Right hindlimb (tissue), 1 donor: Measurements from ENCODE around the gene CD79A.
A peak's percentile ranks its signal among the peaks of the same experiment; 100 is the strongest.

Experiments
- DNase-seq: peaks from one replicate; pipeline ENCODE4 v3.0.0-alpha.2; 2018

CD79A gene

DNA sequence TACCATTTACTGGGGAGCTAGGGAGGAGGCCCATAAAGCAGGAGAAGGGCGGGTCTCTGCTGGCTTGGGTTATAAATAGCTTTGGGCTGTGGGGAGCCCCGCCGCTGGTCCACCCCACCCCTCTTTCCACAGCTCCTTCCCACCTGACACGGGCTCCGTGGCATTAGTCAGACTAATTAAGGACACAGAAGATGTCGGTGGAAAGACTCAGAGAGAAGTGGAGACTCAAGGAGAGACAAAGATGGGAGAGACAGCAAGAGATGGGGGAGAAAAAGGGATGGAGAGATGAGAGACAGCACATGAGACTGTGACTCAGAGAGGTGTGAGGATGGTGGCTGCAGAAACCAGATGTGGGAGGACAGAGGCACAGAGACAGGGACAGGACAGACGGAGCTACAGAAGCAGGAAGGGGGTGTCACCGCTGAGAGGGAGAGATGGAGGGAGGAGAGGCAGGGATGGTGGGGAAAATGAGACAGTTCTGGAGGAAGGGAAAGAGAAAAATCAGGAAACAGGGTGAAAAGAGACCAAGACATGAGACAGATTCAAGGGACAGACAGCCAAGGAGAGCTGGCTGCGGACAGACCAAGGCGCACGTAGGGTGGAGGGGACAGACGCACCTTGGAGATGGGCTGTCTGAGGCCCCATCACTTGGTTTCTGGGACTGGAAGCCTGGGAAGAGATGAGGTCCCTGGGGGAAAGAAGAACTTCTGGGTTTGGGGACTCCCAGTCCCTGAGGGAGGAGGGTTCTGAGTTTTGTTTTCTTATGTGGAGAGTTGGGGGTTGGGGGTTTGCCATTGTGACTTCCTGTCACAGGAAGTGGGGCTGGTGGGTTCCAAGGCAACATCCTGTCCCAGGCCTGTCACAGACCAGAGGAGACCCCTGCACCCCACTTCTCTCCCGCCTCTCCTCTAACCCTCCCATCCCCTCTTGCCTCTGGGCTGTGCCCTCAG is 10.0 kb downstream of the CD79A start:
- DNase-seq: no peak

DNA sequence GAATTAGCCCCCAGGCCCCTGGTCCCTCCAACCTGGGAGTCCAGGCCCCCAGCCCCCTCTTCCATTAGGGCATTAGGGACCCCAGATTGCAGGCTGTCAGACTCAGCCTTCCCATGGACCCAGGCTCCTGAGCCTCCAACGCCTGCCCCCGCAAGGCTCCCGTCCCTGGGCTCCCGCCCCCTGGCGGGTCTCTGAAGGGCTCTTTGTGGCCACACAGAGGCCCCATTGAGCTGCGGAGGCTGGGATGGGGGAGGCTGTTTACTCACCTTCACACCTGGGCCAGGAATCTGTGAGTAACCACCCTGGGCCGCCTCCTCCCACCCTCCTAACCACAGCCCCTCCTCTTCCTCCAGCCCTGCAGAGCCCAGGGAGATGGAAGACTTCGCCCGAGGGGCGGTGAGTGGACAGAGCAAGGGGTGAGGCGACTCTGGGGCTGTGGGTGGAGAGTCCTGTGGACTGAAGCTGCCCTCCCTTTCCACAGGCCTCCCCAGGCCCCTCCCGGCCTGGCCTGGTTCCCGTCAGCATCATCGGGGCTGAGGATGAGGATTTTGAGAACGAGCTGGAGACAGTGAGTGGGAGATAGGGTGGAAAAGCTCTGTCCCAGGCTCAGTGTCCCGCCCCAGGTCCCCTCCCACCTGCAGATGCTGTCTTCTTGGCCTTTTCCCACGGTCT is 10.8 kb downstream of the CD79A start:
- peak; percentile 70 for DNase-seq

DNA sequence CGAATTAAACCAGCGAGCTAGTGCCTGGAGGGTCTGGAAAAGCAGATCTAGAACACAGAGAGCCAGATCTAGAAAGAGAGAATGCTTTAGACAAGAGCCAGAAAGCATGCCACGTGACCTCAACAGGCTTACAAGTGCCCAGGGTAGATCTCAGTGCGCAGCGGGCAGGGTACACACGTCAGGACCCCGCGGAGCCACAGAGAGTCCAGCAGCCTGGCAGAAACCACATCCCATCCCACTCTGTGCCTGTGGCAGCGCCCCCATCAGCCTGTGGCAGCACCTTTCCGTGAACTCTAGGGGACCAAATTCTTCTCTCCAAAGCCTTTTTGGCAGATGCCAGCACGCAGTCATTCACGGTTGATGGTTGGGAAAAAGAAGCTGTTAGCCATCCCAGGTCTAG is 11.8 kb downstream of the CD79A start:
- no peak for DNase-seq

DNA sequence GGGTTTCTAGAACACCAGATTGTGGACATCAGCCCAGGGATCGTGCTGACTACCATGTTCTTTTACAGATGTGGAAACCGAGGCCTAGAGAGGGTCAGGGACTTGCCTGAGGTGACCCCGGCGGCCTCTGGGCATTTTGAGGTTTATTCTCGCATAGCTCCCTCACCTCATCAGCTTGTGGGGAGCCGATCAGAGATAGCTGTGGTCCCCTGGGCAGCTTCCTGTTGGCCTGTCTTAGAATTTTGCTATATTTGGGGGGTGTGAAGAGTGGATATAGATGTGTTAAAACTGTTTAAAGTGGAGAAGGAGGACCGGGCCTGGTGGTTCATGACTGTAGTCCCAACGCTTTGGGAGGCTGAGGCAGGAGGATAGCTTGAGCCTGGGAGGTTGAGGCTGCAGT is 12.8 kb downstream of the CD79A start:
- DNase-seq: no peak

DNA sequence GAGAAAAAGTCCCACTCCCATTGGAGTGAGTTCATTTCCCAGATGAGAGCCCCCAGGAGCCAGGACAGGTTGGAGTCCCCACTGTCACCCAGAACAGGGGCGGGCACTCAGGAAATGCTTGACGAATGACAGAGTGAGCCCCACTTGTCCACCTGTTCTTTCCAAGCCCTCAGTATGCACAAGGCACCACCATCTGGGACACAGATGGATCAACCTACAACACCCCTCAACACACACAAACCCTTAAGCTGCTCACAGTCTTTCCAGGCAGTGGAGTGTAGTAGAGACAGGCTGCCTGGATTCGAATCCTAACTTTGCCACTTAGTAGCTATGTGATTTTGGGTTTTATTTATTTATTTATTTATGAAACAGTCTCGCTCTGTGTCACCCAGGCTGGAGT is 13.9 kb downstream of the CD79A start:
- DNase-seq: no peak

DNA sequence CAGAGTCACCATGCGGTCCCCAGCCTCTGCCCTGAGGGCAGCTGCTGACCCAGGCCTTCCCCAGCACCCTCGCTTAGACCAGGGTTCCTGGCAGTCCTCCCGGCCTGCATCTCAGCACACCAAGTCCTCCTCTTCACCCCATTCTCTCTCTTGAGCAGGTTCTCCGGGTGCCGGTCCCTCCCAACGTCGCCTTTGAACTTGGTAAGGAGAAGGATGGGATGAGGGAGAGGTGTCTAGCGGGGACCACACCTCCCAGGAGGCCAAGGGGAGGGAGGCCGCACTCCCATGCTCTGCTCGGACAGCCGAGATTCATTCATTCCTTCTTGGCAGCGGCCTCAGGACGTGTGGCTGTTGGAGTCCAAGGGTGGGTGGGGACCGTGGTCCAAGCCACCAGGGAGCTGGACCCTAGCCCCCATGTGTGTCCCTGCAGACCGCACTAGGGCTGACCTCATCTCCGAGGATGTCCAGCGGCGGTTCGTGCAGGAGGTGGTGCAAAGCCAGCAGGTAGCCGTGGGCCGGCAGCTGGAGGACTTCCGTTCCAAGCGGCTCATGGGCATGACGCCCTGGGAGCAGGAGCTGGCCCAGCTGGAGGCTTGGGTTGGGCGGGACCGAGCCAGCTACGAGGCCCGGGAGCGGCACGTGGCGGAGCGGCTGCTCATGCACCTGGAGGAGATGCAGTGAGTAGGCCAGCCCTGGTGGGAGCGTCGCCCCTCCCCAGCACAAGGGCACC is 15.3 kb downstream of the CD79A start:
- no peak for DNase-seq

DNA sequence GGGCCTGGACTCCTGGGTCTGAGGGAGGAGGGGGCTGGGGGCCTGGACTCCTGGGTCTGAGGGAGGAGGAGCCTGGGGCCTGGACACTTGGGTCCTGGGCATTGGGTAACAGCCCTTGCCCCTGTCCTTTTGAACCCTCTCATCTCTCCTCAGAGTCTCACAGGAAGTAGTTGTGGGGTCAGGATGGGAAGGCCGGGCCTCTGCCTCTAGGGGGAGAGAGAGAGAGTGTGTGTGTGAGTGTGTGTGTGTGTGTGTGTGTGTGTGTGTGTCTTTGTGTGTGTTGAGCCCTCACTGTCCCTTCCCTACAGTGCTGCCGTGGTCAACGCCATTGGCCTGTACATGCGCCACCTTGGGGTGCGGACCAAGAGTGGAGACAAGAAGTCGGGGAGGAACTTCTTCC is 16.8 kb downstream of the CD79A start:
- DNase-seq: no peak

DNA sequence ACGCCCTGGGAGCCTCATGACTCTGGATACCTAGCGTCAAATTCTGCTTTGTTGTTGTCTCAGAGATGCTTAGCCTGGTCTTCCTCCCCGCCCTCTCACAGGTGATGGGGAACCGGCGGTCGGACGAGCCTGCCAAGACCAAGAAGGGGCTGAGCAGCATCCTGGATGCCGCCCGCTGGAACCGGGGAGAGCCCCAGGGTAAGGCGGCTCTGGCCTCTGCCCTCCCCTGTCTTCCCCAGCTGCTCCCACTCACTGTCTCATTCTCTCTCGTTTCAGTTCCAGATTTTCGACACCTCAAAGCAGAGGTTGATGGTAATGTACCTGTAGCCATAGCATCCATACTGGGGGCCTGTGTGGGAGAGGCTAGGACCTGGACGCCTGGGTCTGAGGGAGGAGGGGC is 17.3 kb downstream of the CD79A start:
- no peak for DNase-seq

DNA sequence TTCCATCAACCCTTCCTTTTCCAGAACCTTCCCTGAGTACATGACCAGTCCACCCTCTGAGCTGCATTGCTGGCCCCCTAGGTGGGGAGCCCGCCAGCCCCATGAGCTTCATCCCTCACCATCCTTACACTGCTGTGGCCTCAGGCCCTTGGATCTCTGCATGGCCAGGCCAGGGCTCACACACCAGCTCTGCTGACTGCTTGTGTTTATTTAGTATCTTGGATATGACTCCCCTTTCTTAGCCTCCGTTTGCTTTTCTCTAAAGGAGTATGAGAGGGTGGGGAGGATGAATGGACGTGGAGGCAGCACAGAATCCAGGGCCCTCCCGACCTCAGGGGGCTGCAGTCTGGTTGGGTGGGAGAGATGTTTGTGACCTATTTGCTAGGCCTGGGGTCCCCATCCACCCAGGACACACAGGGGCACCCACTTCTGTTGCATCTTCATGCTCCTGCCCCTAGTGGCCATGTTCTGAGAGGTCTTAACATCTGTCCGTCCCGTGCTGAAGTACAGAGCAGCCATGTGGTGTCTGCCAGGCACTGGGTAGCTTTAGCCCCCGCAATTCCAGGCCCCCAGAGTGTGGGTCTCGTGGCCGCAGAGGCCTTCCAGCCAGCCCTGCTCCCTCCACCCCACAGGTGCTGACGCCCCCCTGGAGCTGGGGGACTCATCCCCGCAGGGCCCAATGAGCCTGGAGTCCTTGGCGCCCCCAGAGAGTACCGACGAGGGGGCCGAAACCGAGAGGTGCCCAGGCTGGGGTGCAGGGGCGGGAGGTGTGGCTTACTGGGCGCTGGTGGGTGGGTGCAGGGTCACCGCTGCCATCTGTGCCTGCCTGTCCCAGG is 18.9 kb downstream of the CD79A start:
- no peak for DNase-seq

DNA sequence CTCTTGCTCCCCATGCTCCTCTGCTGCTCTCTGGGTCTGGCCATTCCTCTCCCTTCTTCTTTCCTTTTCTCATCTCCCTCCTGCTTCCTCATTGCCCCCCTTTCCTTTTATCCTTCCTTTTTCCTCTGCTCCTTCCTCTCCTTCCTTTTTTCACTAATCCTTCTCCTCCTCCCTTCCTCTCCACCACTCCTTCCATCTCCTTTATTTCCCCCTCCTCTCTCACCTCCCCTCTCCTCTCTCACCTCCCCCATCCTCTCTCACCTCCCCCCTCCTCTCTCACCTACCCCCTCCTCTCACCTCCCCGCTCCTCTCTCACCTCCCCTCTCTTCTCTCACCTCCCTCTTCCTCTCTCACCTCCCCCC is 19.5 kb downstream of the CD79A start:
- no peak for DNase-seq

DNA sequence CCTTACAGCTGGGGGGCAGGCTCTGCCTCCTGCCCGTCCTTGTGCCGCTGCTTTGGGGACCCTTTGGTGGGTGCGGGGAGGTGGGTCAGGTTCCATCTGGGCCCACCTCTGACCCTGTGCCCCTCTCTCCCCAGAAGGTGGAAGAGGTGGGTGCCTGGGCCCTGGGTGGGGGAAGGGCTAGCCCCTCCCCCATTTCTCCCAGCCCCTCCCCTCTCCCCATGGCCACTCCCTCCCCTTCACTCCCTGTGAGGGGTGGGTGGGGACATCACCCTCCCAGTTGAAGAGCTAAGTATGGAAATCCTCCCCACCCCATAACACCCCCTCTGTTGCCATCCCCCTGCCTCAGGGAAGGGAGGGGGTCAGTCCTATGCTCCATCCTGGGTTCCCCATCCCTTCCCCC is 20.1 kb downstream of the CD79A start:
- no peak for DNase-seq

DNA sequence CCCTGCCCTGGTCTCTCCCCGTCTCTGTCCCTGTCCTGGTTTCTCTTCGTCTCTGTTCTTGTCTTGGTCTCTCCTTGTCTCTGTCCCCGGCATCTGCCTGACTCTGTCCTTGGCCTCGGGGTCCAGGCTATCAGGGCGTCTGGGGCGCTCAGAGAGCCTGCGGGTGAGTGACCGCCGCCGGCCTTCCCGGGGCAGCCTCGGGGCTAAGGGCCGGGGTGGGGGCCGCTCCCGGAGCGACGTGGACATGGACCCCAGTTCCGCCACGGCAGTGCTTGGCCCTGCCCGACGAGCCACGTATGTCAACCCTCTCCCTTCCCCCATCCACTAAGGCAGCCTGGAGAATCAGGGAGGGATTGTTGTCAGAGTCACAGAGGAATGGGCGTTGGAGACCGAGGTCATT is 20.7 kb downstream of the CD79A start:
- DNase-seq: no peak

DNA sequence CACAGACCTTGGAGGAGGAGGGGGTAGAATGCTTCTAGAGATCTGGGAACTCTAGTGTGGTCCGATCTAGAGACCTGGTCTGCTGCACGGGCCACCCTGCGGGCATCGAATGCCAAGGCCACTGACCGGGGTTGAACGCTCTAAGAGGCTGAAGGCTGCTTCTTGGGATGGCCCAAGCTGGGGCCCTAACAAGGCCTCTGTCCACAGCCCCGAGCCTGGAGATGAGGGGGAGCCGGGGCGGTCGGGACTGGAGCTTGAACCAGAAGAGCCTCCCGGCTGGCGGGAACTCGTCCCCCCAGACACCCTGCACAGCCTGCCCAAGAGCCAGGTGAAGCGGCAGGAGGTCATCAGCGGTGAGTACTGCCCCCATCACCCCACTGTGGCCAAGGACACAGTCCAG is 21.2 kb downstream of the CD79A start:
- no peak for DNase-seq

DNA sequence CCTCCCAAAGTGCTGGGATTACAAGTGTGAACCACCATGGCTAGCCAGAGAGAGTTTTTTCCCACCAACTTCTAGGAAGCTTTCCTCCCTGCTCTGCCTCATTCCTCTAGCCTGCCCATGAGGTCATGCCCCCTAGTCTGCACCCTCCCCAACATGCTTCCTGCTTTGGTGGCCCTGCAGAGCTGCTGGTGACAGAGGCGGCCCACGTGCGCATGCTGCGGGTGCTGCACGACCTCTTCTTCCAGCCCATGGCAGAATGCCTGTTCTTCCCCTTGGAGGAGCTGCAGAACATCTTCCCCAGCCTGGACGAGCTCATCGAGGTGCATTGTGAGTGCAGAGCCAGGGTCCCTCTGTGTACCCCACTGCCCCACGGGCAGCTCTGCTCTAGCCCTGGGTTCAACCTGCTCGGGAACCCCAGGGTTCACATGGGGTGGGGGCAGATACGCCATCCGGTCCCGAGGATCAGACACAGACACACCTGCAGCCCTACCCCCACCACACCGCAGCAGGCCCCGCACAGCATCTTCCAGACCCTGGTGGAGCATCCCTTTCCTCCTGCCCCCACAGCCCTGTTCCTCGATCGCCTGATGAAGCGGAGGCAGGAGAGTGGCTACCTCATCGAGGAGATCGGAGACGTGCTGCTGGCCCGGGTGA is 24.8 kb downstream of the CD79A start:
- no peak for DNase-seq

DNA sequence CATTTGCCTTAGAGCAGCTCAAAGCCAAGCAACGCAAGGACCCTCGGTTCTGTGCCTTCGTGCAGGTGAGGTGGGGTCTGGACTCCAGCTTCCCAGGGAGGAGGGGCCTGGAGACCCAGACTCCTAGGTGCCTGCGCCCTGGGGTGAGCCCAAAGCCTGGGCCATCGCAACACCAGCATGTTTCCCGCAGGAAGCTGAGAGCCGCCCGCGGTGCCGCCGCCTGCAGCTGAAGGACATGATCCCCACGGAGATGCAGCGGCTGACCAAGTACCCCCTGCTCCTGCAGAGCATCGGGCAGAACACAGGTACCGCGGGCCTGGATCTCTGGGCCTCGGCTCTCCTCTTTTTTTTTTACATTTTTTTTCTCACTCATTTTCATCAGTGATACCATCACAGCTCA is 25.5 kb downstream of the CD79A start:
- DNase-seq: no peak

DNA sequence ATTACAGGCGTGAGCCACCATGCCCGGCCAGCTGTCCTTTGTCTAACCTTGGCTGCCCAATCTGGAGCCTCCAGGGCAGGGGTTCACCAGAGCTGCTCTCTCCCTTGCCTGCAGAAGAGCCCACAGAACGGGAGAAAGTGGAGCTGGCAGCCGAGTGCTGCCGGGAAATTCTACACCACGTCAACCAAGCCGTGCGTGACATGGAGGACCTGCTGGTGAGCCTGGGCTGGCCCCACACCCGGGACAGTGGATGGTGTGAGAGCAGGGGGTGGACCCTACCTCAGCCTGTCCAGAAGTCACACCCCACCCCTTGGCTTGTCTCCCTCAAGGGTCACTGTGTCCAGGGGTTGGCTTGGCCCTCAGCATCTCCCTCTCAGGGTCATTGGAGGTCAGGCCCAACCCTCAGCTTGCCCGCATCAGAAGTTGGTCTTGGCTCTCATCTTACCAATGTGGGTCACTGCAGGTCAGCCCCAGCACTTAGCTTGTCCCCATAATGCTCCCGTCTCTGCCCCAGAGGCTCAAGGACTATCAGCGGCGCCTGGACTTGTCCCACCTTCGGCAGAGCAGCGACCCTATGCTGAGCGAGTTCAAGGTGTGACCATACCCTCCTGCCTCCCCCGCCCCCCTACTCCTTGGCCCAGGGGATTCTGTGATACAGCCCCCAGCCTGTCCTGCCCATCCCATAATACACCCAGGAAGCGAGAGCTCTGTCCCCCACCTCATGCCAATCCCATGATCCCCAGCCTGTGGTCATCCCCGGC is 26.3 kb downstream of the CD79A start:
- DNase-seq: no peak

DNA sequence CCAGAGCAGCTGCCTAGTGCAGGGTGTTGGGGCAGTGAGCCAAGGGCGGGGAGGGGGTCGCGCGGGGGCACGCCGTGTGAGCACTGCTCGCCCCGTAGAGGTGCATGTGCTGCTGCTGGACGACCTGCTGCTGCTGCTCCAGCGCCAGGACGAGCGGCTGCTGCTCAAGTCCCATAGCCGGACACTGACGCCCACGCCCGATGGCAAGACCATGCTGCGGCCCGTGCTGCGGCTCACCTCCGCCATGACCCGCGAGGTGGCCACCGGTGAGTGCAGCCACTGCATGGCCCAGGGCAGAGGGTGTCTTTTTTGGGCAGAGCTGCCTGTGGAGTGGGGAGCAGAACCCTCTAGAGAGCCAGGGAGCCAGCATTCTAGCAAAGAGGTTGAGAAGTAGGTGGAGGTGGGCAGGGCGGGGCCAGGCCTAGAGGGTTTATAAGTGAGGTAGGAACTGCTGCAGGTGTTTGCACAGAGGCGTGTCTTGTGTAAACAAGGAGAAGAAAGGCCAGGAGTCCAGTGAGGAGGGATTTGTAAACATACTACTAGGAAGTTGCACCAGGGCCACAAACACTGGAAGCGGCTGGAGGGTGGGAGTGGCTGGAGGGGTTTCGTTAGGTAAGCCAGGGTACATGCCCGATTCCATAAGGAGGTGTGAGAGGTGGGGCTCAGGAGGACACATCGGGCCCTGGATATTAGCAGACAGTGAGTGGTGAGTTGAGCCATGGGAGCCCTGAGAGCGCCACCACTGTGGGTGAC is 27.2 kb downstream of the CD79A start:
- DNase-seq: no peak

DNA sequence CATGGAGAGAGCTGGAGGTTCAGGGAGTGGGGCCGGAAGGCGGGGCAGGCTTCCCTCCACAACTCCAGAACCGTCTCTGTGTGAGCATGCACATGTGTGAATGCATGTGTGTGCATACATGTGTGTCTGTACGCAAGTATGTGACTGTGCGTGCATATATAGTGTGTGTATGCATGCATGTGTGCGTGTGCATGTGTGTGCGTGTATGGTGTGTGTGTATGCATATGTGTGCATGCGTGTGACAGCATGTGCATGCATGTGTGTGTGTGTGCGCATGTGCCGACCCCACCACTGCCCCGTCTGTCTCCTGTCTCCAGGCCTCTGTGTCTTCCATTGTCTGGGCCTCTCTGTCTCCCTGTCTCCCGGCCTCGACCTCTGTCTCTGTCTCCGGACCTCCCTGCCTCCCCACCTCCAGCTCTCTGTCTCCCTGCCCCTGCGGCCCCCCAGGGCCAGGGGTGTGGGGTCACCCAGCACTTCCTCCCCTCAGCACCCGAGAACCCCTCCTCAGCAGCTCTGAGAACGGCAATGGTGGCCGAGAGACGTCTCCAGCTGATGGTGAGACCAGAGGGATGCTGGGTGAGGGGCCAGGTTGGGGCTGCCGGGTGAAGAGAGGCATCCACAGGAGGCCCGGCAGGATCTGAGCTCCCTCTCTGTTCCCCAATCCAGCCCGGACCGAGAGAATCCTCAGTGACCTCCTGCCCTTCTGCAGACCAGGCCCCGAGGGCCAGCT is 28.4 kb downstream of the CD79A start:
- DNase-seq: no peak

DNA sequence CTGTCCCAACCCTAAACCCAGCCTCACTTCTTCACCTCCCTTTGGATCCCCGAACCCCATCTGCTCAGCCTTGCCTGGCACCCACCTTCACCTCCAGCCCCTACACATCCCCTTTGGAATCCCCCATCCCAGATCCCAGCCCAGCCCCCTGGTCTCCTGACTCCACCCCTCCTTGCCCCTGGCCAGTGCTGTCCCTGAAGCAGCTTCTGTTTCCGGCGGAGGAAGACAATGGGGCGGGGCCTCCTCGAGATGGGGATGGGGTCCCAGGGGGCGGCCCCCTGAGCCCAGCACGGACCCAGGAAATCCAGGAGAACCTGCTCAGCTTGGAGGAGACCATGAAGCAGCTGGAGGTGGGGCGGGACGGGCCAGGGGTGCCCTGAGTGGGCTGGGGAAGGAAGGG is 29.2 kb downstream of the CD79A start:
- DNase-seq: no peak
